Caki2 (cell line): ENCODE measurements around the gene DPYD. TPM values are rescaled to one million over a fixed set of nuclear protein-coding genes. Genes with fewer than 3 reads are reported as not detected.

Experiments used
- DNase-seq: peaks from one replicate; pipeline ENCODE4 v3.0.0-alpha.2; 2015; ENCODE audit warnings: low read depth
- in situ Hi-C: cut with HindIII; loops from 2 replicates; pipeline ENCODE4 v1.10.0; 2016; ENCODE audit warnings: low sequenced_read_pairs, low pct_unique_long_range_greater_than_20kb, mixed read lengths
- total RNA-seq: library from RNA; depleted of rRNA; stranded (reverse); fragments of >200 nt; shearing (Covaris generic); gene quantifications from 2 replicates; pipeline ENCODE4 v1.2.3, GENCODE V29; 2014; ENCODE audit warnings: low replicate concordance

Gene DPYD
- total RNA-seq, 1 experiment from 2014 or later, result 2.2 TPM

GRCh38 chr1:97867127-97867526 is 53.7 kb downstream of the DPYD start:
- in situ Hi-C loops, result no loop called here
- no peak for DNase-seq

DNA sequence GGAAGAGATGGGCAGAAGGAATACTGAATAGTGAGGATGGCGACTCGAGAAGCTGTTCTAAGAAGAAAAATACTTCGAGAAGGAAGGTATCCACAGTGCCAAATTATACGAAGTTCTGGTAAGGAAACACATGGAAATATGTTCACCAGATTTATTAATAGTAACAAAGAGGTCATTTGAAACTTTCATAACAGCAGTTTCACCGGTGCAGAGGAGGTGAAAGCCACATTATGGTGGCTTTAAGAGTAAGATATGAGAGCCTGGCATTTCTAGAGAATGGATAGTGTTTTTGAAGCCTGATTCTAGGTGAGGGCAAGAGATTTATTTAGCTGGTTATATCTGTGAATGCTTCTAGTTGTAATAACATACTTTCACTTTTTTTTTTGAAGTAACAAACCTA is 56.2 kb downstream of the DPYD start:
- in situ Hi-C loops, result no loop called here
- DNase-seq, result no peak

DNA sequence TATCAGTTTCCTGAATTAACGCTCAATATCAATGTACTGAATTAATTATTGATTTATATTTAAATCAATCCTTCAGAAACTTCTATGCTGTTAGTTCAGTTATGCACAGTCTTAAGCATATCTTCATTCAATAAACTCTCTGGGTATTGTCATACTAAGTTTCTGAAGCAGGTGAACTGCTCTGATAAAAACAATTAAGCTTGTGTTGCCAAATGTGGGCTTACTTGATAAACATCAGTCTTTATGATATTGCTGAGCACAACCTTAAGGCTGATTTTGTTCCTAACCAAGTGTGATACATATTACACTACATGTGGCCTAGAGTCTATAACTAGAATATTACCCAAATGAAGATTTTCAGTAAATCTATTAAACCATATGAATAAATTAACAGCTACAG is 67.6 kb downstream of the DPYD start:
- DNase-seq, result no peak
- in situ Hi-C loops, result no loop called here

GRCh38 chr1:97849345-97850340 is 71.2 kb downstream of the DPYD start:
- in situ Hi-C loops, result no loop called here
- peak; percentile 27 for DNase-seq

DNA sequence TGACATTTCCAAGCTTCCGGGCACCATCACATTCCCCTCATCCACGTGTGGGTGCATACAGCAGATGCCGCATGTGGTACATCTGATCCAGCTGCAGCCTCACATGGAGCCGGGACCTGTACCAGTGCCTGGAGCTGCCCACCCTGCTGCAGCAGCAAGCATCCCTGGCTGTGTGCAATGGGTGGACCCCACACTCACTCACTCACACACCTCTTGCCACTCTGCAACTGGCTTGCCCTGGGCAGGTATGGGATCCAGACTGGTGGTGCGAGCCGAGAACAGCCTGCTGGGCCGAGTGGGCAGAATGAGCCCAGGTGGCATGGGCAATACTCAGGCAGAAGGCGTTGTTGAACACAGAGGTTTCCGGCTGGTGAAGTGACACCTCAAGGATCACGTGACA is 75.0 kb downstream of the DPYD start:
- no peak for DNase-seq
- in situ Hi-C loops, result no loop called here

DNA sequence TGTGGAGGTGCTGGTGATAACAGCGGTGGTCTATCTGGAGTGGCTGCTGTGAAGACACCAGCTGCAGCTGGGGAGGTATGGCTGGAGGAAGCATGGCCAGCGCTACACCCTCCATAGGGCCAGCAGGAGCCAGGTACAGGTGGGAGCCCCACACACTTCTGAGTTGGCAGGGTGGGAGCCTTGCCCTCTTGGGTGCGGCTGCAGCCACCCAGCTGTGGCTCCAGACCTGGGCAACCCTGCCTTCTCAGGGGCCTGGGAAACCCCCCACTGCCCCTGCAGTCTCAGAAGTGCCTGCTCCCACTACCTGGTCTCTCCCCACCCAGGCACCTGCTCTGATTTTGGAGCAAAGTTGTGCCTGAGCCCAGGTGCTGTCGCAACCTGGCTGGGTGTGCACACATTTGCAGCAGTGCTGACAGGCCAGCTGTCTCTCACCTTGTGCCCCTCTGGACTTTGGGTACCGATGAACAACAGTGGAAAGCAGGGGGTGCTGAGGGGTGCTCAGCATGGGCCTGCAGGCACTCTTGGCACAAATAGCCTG is 76.2 kb downstream of the DPYD start:
- DNase-seq, result no peak
- in situ Hi-C loops, result no loop called here

DNA sequence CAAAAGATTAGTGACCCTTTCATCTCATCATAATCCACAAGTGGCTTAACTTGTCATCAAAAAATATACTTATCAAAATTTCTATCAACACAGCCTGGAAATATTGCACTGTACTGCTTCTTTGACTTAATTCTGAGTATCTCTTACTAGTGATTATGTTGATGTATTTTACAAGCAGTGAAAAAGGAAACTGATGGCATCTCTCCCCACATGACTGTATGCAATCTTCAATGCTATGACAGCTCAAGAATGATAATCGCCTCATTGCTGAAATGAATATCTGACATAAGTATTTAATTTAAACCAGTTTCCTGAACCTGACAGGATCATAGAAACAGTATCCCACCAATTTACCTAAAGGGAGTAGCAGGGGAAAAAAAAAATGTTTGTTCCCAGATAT is 79.5 kb downstream of the DPYD start:
- DNase-seq, result no peak
- in situ Hi-C loops, result no loop called here

DNA sequence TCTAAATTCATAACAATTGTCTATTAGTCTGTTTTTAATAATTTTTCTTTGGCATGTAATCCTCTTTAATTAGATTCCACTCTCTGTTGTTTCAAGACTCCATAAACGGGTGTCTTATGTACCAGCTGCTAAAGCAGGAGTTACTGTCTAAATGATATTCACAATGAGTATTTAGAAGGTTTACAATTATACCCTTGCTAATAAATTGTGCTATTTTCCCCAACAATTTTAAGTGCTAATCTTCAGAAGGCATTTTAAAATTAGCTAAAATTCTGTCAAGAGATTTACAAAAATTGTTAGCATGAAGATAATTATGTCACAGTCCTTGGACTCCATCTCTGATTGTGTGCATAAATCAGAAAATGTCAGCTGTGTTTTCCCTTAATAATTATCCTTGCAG is 83.7 kb downstream of the DPYD start:
- in situ Hi-C loops, result no loop called here

DNA sequence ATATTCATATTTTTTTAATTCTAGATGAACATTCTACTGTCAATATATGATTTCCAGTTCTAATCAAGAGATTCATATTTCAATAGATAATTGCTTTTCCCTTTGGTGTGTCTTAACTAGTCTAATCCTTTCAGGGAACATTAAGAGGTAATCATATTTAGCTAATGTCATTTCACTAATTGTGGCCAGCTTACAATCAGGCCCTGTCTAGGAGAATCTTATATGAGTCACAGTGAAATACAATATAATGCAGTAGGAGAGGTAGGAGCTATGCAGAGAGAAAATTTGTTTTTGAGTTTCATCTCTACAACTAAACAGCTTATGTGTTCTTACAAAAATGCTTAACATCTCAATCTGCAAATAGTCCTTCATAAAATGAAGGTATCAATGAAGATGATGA is 85.9 kb downstream of the DPYD start:
- in situ Hi-C loops, result no loop called here
- no peak for DNase-seq

More for the DNA sequence above, 83.7 kb downstream of the DPYD start:
- no peak for DNase-seq

DNA sequence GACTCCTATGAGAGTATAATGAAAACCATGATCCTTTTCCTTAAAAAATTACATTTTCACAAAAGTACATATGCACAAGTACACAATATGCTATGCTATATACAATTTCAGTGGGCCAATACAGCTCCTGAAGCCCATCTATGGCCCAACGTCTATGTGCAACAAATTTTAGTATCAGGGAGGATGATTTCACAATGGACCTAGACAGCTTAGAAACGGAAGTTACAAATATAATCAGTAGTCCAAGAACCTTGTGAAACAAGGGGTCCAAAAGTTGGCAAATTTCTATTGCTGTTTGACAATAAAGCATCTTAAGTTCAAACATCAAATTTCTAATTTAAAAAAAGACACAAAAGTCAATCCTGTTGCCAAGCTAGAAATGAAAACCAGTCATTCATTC is 87.0 kb downstream of the DPYD start:
- DNase-seq, result no peak

DNA sequence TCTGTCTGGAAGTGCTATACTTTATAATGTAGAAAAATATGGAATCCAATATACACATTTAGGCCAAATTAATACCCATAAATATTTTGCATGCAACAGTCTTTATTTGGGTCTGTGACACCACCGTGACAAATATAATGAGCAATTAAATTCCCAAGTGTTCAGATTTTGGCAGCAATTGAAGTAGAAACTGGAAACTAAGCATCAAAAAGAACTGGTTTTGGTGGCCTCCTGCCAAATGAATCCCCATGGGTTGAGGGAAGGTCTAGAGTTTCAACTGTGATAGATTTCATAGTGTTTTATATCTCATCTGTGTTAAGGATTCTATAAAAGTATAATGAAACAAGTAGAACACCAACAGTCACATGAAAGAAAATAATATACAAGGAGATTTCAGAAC is 88.4 kb downstream of the DPYD start:
- in situ Hi-C loops, result no loop called here
- no peak for DNase-seq

More for the DNA sequence above, 87.0 kb downstream of the DPYD start:
- in situ Hi-C loops, result no loop called here

DNA sequence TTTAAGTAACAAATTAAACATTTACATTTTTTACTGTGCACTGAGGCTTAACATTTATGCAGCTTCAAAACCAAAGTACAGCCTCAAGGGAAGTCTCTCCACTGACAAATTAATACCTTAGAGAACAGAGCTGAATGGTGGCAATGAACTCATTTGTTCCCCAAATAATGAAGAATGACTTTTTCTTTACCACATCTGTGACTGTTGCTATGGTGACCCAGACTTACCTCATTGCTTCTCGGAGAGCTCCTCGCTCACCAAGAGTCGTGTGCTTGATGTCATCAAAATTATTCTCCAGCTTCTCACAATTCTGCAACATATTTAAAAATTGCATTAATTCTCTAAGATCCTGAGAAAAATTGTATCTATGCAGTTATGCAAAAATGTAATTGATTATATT is 92.9 kb downstream of the DPYD start:
- in situ Hi-C loops, result no loop called here
- DNase-seq, result no peak

DNA sequence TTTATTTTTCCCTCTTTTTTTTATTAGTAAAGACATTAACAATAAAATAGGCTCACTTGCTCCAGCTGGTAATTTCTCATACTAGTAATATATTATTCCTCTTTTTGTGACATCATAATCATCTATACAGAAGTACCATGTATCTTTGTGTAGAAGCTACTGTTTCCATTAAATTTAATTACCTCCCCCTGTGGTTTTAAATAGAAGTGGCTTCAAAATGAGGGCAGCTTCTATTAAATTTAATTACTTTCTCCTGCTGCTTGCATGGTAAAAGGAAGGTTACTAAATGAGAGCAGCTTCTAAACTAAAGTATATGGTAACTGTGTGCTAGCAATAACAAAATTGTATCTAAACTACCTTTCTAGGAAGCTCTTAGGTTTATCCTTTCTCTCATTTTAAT is 94.0 kb downstream of the DPYD start:
- DNase-seq, result no peak
- in situ Hi-C loops, result no loop called here

DNA sequence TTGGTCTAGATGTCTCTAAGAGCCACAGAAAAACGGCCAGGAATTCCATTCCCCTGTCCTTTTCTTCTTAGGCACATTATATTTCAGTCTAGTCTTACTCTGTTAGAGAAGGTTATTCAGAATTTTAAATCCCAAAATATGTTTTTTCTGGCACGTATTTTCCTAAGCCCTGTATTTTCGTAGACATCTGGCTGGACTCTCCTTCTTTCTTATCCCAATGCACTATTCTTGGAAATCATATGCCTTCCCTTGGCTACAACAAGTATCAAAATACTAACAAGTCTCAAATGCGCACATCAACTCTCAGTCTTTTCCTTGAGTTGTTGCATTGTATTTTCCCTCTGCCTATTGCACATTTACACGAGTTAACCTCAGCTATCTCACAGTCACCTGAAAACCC is 96.2 kb downstream of the DPYD start:
- in situ Hi-C loops, result no loop called here
- no peak for DNase-seq

DNA sequence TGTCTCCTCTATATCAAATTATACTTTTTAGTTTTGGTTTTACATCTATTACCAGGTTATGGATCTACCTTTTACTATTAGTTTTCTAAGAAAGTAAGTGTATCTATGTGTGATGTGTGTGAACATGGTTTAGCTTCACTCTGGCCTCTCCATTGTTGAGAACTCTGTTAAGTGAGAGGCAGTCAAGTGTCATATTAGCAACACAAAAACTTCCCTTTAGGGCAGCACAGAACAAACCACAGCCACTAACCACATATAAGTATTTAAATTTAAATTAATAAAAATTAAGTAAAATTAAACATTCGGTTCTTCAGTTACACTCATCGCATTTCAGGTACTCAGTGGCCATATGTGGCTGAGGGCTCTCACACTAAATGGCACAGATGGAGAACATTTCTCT is 96.6 kb downstream of the DPYD start:
- DNase-seq, result no peak
- in situ Hi-C loops, result no loop called here

DNA sequence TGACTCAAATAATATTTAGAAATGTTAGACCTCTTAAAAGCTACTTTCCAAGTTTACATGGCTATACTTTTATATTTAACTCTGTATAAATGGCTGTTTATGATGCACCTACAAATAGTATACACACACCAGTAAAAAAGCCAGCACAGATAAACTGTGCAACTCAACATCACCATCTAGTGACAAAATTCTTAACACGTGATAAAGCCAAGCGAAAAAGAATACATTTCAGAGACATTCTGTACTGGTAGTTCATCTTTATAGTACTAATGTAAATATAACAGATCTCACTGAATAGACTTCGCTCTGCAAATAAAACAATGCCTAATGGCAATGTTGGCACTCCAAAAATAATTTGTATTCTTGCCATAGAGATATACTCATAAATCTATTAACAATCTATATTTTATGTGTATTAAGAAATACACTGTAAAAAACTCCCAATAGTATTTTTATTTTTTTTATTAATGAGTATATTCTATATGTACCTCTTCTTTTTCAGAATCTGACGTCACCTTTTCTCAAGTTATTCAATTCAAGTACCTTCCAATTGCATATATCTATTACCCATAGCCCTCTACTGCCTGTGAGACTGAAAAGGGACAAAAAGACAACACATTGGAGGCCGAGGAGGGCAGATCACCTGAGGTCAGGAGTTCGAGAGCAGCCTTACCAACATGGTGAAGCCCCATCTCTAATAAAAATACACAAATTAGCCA is 100.2 kb downstream of the DPYD start:
- in situ Hi-C loops, result no loop called here
- peak; percentile 17 for DNase-seq

DNA sequence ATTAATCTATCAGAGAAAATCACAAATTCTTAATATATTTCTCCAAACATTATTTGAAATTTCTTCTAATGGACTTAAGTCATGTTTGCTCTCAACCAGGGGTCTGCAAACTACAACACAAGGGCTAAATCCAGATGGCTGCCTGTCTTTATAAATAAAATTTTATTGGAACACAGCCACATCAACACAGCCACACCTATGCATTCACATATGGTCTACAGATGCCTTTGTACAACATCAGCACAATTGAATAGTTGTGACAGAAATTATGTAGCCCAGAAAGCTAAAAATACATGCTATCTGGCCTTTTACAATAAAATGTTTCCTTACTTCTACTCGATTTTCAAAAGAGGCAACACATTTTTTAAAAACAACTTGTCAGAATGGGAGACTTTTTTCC is 103.9 kb downstream of the DPYD start:
- in situ Hi-C loops, result no loop called here
- no peak for DNase-seq

- in situ Hi-C loops, result no loop called here
Measured at GRCh38 chr1:97814804-97815203, 106.0 kb downstream of the DPYD start.

DNA sequence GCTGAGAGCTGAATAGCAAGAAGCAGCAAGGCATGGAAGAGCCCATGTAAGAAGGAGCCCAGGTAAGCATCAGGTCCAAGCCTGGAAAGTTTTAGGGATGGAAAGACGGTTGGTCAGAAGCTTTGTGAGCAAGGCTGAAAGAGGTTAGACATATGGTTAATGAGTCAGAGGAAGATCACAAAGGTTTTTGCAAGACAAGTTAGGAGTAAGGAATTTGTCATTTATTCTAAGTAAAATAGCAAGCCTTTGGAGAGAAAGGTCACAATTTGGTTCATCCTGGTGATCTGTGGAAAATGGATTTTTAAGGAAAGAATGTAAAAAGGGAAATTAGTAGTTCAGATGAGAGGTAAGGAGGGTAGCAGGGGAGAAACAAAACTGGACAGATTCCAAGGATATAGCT is 106.7 kb downstream of the DPYD start:
- DNase-seq, result no peak
- in situ Hi-C loops, result no loop called here

More at GRCh38 chr1:97814804-97815203, 106.0 kb downstream of the DPYD start:
- no peak for DNase-seq
